Erythroblast (primary cell): Measurements from ENCODE around the gene TMEFF2.

Experiments
- GATA1 ChIP-seq: IDR thresholded peaks from 2 replicates; pipeline ENCODE4 v1.6.1; 2011; ENCODE audit warnings: low read depth, mild to moderate bottlenecking, control low read depth, low read length, moderate library complexity
- POLR2A ChIP-seq: IDR thresholded peaks from 2 replicates; pipeline ENCODE4 v1.6.1; 2011; ENCODE audit warnings: mild to moderate bottlenecking, low read length

GRCh38 chr2:192082121-192082520 is 112.6 kb downstream of the TMEFF2 start:
- TF ChIP-seq POLR2A (no peak), GATA1 (no peak)
